Astrocyte of the cerebellum (primary cell): ENCODE data around the gene FAM216A.

Source experiments
- DNase-seq: peaks from one replicate; pipeline ENCODE4 v3.0.0-alpha.2; 2011; ENCODE audit warnings: low read depth
- H3K4me3 ChIP-seq: 2 replicates; pipeline ENCODE4 v1.5.1; 2011; ENCODE audit warnings: mild to moderate bottlenecking, low read depth, low read length, moderate library complexity
- CTCF ChIP-seq: IDR thresholded peaks from 2 replicates; pipeline ENCODE4 v1.5.1; 2012; ENCODE audit warnings: low read length, low read depth, moderate library complexity, mild to moderate bottlenecking; ENCODE audit errors: missing control alignments
- in situ Hi-C: cut with HindIII; loops from 2 replicates; pipeline ENCODE4 v1.10.0; 2017; ENCODE audit warnings: low sequenced_read_pairs

Gene FAM216A

GRCh38 chr12:110498984-110499706, 30.5 kb downstream of the FAM216A start:
- no peak overlapping the region for H3K4me3 ChIP-seq
- TF ChIP-seq CTCF, result no peak
- in situ Hi-C loops, result no loop called here
- DNase-seq, result no peak

- DNase-seq, result peak; percentile 23
These were observed 32.7 kb downstream of the FAM216A start for GRCh38 chr12:110501399-110501751.

GRCh38 chr12:110501752-110502738, 33.4 kb downstream of the FAM216A start, which contains the start of the genes RAD9B and VPS29:
Gene RAD9B, plus strand, starts transcription at chr12:110502331. Its CDS starts 7 bp downstream, at chr12:110502338.
Gene VPS29, minus strand, starts transcription at chr12:110502111. Its CDS starts 60 bp downstream, at chr12:110502051.
- TF ChIP-seq CTCF, result no peak
- in situ Hi-C loops, result loop anchor here (5.0 kb wide), 1 partner anchor 35 kb away; no protein-coding TSS in a partner anchor

More at GRCh38 chr12:110501399-110501751, 32.7 kb downstream of the FAM216A start:
- TF ChIP-seq CTCF, result no peak
- in situ Hi-C loops, result loop anchor here (5.0 kb wide), 1 partner anchor 36 kb away; no protein-coding TSS in a partner anchor
- peak overlapping the region; percentile 87 for H3K4me3 ChIP-seq

GRCh38 chr12:110503432-110503831, 34.8 kb downstream of the FAM216A start:
- in situ Hi-C loops, result loop anchor here (5.0 kb wide), 1 partner anchor 34 kb away; no protein-coding TSS in a partner anchor
- no peak for DNase-seq
- no peak overlapping the region for H3K4me3 ChIP-seq
- no peak for TF ChIP-seq CTCF

More at GRCh38 chr12:110501752-110502738, 33.4 kb downstream of the FAM216A start, which contains the start of the genes RAD9B and VPS29:
- peak within 1 kb of the TSS; percentile 87 for H3K4me3 ChIP-seq
- peak; percentile 92 for DNase-seq

- H3K4me3 ChIP-seq, result no peak overlapping the region
- in situ Hi-C loops, result no loop called here
- no peak for DNase-seq
- TF ChIP-seq CTCF, result no peak
These were observed 36.7 kb downstream of the FAM216A start for GRCh38 chr12:110505332-110505731.

- no peak for DNase-seq
- TF ChIP-seq CTCF, result no peak
- no peak overlapping the region for H3K4me3 ChIP-seq
- in situ Hi-C loops, result no loop called here
These were observed 39.5 kb downstream of the FAM216A start for GRCh38 chr12:110508071-110508586.
